ENCODE measurements around the gene SNTB2.
"Not testable (repeated sequence)": the region's sequence is repeated elsewhere in the genome, so short reads cannot be mapped to it uniquely, and the experiment has no call there.

Gene SNTB2

DNA sequence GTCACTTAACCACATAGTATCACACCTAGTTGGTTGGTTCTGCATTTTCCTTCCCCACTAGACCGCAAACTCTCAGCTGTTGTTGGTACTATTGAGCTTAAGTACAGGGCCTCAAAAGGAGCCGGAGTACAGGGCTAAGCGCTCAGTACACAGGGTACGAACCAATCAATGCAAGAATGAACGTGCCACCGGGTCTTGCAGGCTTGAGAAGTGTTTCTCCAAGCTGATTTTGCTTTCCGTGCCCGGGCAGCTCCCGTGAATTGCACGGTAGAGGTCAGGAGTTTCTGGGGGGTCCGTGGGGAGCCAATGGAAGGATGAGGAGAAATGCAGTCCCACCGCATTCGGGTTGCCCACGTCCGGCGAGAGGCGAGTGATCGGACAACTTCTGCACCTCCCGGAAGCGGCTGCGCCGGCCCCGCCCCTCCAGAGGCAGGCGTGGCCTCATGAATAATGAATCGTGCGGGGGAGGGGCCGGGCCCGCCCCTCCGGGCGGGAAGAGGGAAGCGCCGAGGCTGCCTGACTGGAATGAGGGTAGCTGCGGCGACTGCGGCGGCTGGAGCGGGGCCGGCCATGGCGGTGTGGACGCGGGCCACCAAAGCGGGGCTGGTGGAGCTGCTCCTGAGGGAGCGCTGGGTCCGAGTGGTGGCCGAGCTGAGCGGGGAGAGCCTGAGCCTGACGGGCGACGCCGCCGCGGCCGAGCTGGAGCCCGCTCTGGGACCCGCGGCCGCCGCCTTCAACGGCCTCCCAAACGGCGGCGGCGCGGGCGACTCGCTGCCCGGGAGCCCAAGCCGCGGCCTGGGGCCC lies at the start of gene SNTB2:
TSS of gene SNTB2 (plus strand) at position 523 of the 804 bp plus-strand sequence. CDS start at position 526, 3 bp downstream.
- peak within 1 kb of the TSS; percentile 88 to 90 for H3K27ac ChIP-seq
- peak; percentile 93 for DNase-seq (ENCODE audit: low spot score)
- TF ChIP-seq CTCF (IDR thresholded peaks at IDR 0.05): no peak
- peak within 1 kb of the TSS; percentile 82 for H3K4me3 ChIP-seq

DNA sequence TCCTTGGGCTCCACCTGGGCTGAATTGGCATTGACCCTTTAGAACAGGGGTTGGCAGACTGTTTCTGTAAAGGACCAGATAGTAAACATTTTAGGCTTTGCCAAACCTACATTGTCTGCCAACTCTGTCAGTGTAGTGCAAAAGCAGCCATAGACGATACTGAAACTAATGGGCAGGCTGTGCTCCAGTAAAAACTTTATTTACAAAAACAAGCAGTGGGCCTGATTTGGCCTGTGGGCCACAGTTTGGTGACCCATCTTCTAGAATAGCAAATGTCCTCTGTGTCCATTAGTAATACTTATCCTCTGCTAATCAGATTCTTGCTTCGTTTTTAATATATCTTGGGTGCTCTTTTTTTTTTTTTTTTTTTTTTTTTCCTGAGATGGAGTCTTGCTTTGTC lies 48.4 kb upstream of the SNTB2 start:
- DNase-seq (ENCODE audit: low spot score): no peak
- H3K27ac ChIP-seq: no peak overlapping the region
- no peak for TF ChIP-seq CTCF (IDR thresholded peaks at IDR 0.05)
- no peak overlapping the region for H3K4me3 ChIP-seq

DNA sequence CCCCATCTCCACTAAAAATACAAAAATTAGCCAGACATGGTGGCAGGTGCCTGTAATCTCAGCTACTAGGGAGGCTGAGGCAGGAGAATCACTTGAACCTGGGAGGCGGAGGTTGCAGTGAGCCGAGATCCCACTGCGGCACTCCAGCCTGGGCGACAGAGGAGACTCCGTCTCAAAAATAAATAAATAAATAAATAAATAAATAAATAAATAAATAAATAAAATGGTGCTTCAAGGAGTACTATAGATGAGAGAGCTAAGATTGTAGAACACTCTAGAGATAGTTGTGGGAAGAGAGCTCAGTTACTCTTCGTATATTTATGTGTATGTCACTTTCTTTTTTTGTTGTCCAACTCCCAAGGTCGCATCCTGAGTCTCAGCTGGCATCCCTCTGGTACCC lies 47.5 kb upstream of the SNTB2 start:
- not testable (repeated sequence) for H3K27ac ChIP-seq; DNase-seq (ENCODE audit: low spot score)

DNA sequence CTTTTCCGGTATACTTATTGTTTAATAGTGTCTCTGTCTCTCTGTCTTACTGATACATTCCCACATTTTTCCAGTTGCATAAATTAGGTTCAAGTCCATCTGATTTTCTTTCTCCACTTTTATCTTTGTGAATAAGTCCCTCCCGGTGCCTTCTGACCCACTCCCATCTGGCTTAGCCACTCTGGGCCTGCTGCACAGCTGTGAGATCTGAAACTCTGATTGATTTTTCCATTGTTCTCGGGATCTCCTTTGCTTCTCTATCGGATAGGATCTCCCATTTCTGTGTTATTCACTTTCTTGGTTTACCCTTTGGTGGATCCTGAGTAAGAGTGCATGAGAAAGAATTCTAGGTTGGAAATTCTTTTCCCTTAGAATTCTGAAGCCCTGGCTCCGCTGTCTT lies 46.0 kb upstream of the SNTB2 start:
- TF ChIP-seq CTCF (IDR thresholded peaks at IDR 0.05): no peak
- Histone ChIP-seq H3K27ac (no peak overlapping the region), H3K4me3 (no peak overlapping the region)
- DNase-seq (ENCODE audit: low spot score): no peak

More for the DNA sequence above, 47.5 kb upstream of the SNTB2 start:
- H3K4me3 ChIP-seq: not testable (repeated sequence)

GRCh38 chr16:69141936-69142335 lies 45.0 kb upstream of the SNTB2 start:
- no peak for TF ChIP-seq CTCF (IDR thresholded peaks at IDR 0.05)
- Histone ChIP-seq H3K27ac (no peak overlapping the region), H3K4me3 (no peak overlapping the region)
- DNase-seq (ENCODE audit: low spot score): no peak

GRCh38 chr16:69143116-69143515 lies 43.8 kb upstream of the SNTB2 start:
- Histone ChIP-seq H3K4me3 (no peak overlapping the region), H3K27ac (no peak overlapping the region)
- TF ChIP-seq CTCF (IDR thresholded peaks at IDR 0.05): no peak
- no peak for DNase-seq (ENCODE audit: low spot score)

- Histone ChIP-seq H3K4me3 (no peak overlapping the region), H3K27ac (peak overlapping the region in 1 of 2 donors; percentile 48)
- TF ChIP-seq CTCF (IDR thresholded peaks at IDR 0.05): no peak
- no peak for DNase-seq (ENCODE audit: low spot score)
These were observed 41.3 kb upstream of the SNTB2 start for GRCh38 chr16:69145658-69146057.

DNA sequence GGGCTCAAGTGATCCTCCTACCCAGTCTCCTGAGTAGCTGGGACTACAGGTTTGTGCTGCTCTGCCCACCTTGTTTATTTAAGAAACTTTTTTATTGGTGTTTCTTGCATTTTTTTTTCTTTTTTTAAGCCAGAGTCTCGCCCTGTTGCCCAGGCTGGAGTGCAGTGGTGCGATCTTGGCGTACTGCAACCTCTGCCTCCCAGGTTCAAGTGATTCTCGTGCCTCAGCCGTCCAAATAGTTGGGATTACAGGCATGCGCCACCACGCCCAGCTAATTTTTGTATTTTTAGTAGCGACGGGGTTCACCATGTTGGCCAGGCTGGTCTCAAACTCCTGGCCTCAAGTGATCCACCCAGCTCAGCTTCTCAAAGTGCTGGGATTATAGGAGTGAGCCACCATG lies 37.3 kb upstream of the SNTB2 start:
- H3K4me3 ChIP-seq; H3K27ac ChIP-seq; DNase-seq (ENCODE audit: low spot score): not testable (repeated sequence)
